Transverse colon (tissue), 4 donors: Measurements from ENCODE around the gene FSTL5. TPM values are rescaled to one million over a fixed set of nuclear protein-coding genes. Genes with fewer than 3 reads are reported as not detected.

Source experiments
- DNase-seq: peaks from one replicate; pipeline ENCODE4 v3.0.0-alpha.2; 2019
- H3K27ac ChIP-seq, 4 donors: fragments of 200-600 bp; sonication (generic); 2 replicates each; pipeline ENCODE4 v1.5.1; 2016 to 2018; ENCODE audit warnings: inconsistent platforms in 4 of 4
- H3K27me3 ChIP-seq: fragments of 200-600 bp; sonication (generic); 2 replicates; pipeline ENCODE4 v1.5.1; 2017; ENCODE audit warnings: inconsistent platforms
- H3K36me3 ChIP-seq, 4 donors: fragments of 200-600 bp; sonication (generic); 2 replicates each; pipeline ENCODE4 v1.5.1; 2017 to 2019; ENCODE audit warnings: inconsistent platforms in 4 of 4
- H3K4me1 ChIP-seq, 4 donors: fragments of 200-600 bp; sonication (generic); 2 replicates each; pipeline ENCODE4 v1.5.1; 2017 to 2020; ENCODE audit warnings: inconsistent platforms in 4 of 4
- H3K4me3 ChIP-seq, 4 donors: fragments of 200-600 bp; sonication (generic); 1 replicate in 1 of 4; 2 replicates in 3 of 4; pipeline versions ENCODE4 v1.5.1 to v1.6.1; 2017 to 2019; ENCODE audit warnings: inconsistent platforms in 4 of 4
- H3K9me3 ChIP-seq, 2 donors: fragments of 200-600 bp; sonication (generic); 2 replicates each; pipeline ENCODE4 v1.5.1; 2017 to 2019; ENCODE audit warnings: inconsistent platforms in 2 of 2
- CTCF ChIP-seq, 5 experiments: fragments of 200-600 bp in 3 of 5; fragments of 450-650 bp in 2 of 5; sonication (generic) in 3 of 5; IDR thresholded peaks; 1 replicate in 2 of 5; 2 replicates in 3 of 5; pipeline ENCODE4 v1.5.1; 2016 to 2017; ENCODE audit warnings: antibody characterized with exemption in 5 of 5, inconsistent platforms in 3 of 5, mild to moderate bottlenecking in 2 of 5, moderate library complexity in 1 of 5
- EP300 ChIP-seq: sonication (generic); formaldehyde crosslinking; IDR thresholded peaks from one replicate; pipeline ENCODE4 v1.6.1; 2017; ENCODE audit warnings: antibody characterized with exemption, low read depth
- POLR2A ChIP-seq: fragments of 450-650 bp; IDR thresholded peaks from one replicate; pipeline ENCODE4 v1.6.1; 2016; ENCODE audit warnings: antibody characterized with exemption, mild to moderate bottlenecking, moderate library complexity
- POLR2AphosphoS5 ChIP-seq, 3 donors: sonication (generic); formaldehyde crosslinking; IDR thresholded peaks; one replicate each; pipeline ENCODE4 v1.6.1; 2016; ENCODE audit warnings: antibody characterized with exemption in 3 of 3
- WGBS, 2 donors: methylation state at CpG; one replicate each; pipeline ENCODE4 v1.1.5; 2018; ENCODE audit warnings: low coverage in 1 of 2; 5-methylcytosine and 5-hydroxymethylcytosine counted together
- in situ Hi-C, 4 donors: fragments of 200-750 bp; cut with MboI; loops; one replicate each; pipeline versions ENCODE4 v1.15.0 to v1.15.1; 2017; ENCODE audit warnings: low sequenced_read_pairs in 3 of 4, low pct_ligation_motif_present in 1 of 4, low pct_unique_long_range_greater_than_20kb in 1 of 4
- intact Hi-C: fragments of 100-400 bp; cut with DNase I; formaldehyde crosslinking; loops from one replicate; pipeline ENCODE4 v1.15.1; 2023; ENCODE audit warnings: low total_unique reads
- total RNA-seq, 4 donors: library from RNA; depleted of rRNA; stranded (reverse); fragments of >200 nt; gene quantifications; one replicate each; pipeline ENCODE4 v1.1.0, GENCODE V29; 2016

Gene FSTL5
- total RNA-seq, 4 donors from 2014 or later: 0.14 to 0.16 TPM; not detected in 2

- in situ Hi-C loops: no loop called here
Observed at GRCh38 chr4:161336016-161336530, 827.7 kb downstream of the FSTL5 start.

More at GRCh38 chr4:161336016-161336530, 827.7 kb downstream of the FSTL5 start:
- no peaks in the 10 kb centered on the region for H3K9me3 ChIP-seq
- no peak for TF ChIP-seq POLR2A
- TF ChIP-seq EP300: no peak
- no peak for TF ChIP-seq POLR2AphosphoS5 (IDR thresholded peaks at IDR 0.05)
- no peak for TF ChIP-seq CTCF (IDR thresholded peaks at IDR 0.05)
- intact Hi-C loops: no loop called here
- H3K27me3 ChIP-seq: no peaks in the 10 kb centered on the region
- H3K4me3 ChIP-seq: no peak overlapping the region
- 44 to 61% methylated on average over 1 to 2 of the region's 2 CpGs for WGBS, 2 donors
- no peaks in the 10 kb centered on the region for H3K36me3 ChIP-seq
- H3K27ac ChIP-seq: no peak overlapping the region
- DNase-seq: no peak
- H3K4me1 ChIP-seq: no peaks in the 10 kb centered on the region
